Smooth muscle cell (in vitro differentiated cells): ENCODE results near the gene C6orf136. TPM values are rescaled to one million over a fixed set of nuclear protein-coding genes. Genes with fewer than 3 reads are reported as not detected.

Experiments
- DNase-seq: peaks from one replicate; lab custom pipeline; 2025; ENCODE audit not compliant: unreplicated experiment; lab: John Stamatoyannopoulos, UW
- H2AFZ ChIP-seq: fragments of 200-600 bp; sonication (generic); 2 replicates; pipeline ENCODE4 v1.6.0; 2016; ENCODE audit warnings: antibody characterized with exemption, low read depth, mild to moderate bottlenecking
- H3F3A ChIP-seq: fragments of 200-600 bp; sonication (generic); 2 replicates; pipeline ENCODE4 v1.6.0; 2017; ENCODE audit warnings: antibody characterized with exemption, low read depth
- H3K27ac ChIP-seq: fragments of 200-600 bp; sonication (generic); 2 replicates; pipeline ENCODE4 v1.5.1; 2016; ENCODE audit warnings: low read depth, mild to moderate bottlenecking
- H3K27me3 ChIP-seq: fragments of 200-600 bp; sonication (generic); 2 replicates; pipeline ENCODE4 v1.6.1; 2016; ENCODE audit warnings: low read depth, mild to moderate bottlenecking
- H3K36me3 ChIP-seq: fragments of 200-600 bp; sonication (generic); 2 replicates; pipeline ENCODE4 v1.5.1; 2016; ENCODE audit warnings: low read depth
- H3K4me1 ChIP-seq: fragments of 200-600 bp; sonication (generic); 2 replicates; pipeline ENCODE4 v1.5.1; 2016; ENCODE audit warnings: low read depth
- H3K4me2 ChIP-seq: fragments of 200-600 bp; sonication (generic); 2 replicates; pipeline ENCODE4 v1.6.0; 2016; ENCODE audit warnings: mild to moderate bottlenecking
- H3K4me3 ChIP-seq: fragments of 200-600 bp; sonication (generic); 2 replicates; pipeline ENCODE4 v1.5.1; 2016; ENCODE audit warnings: mild to moderate bottlenecking
- H3K79me2 ChIP-seq: fragments of 200-600 bp; sonication (generic); 2 replicates; pipeline ENCODE4 v1.6.0; 2016; ENCODE audit warnings: low read depth, mild to moderate bottlenecking
- H3K9ac ChIP-seq: fragments of 200-600 bp; sonication (generic); 2 replicates; pipeline ENCODE4 v1.6.0; 2016; ENCODE audit warnings: low read depth
- H3K9me3 ChIP-seq: fragments of 200-600 bp; sonication (generic); replicated peaks from 2 replicates; pipeline ENCODE4 v1.5.1; 2016; ENCODE audit warnings: low read depth
- H4K20me1 ChIP-seq: fragments of 200-600 bp; sonication (generic); 2 replicates; pipeline ENCODE4 v1.6.0; 2016; ENCODE audit warnings: low read depth
- CTCF ChIP-seq: fragments of 200-600 bp; sonication (generic); IDR thresholded peaks from 2 replicates; pipeline ENCODE4 v1.5.1; 2017; ENCODE audit warnings: borderline replicate concordance, mild to moderate bottlenecking, antibody characterized with exemption; ENCODE audit not compliant: insufficient read depth, poor library complexity, severe bottlenecking
- WGBS: methylation state at CpG from one replicate; pipeline ENCODE4 v1.1.7; 2016; ENCODE audit warnings: low lambda C conversion rate; 5-methylcytosine and 5-hydroxymethylcytosine counted together
- polyA plus RNA-seq: library from polyadenylated mRNA; unstranded; fragments of >200 nt; fragmentation: Nextera tagmentation; extraction: Ambion mirVana; gene quantifications from 2 replicates; pipeline ENCODE4 v1.2.1, GENCODE V29; 2016
- total RNA-seq: library from RNA; depleted of rRNA; stranded (reverse); fragments of >200 nt; gene quantifications from 2 replicates; pipeline ENCODE4 v1.2.3, GENCODE V29; 2014

C6orf136 gene
- total and polyA plus RNA-seq, 2 experiments from 2014 or later, result 1.8 to 5.3 TPM

GRCh38 chr6:30684386-30685156 is 37.6 kb downstream of the C6orf136 start:
- no peak overlapping the region for H2AFZ ChIP-seq
- peak overlapping the region; percentile 78 for H3K4me3 ChIP-seq
- peak overlapping the region; percentile 92 for H3K27ac ChIP-seq
- 59% methylated on average over 17 of the region's 21 CpGs for WGBS
- H3K4me2 ChIP-seq, result peak overlapping the region; percentile 93
- peak overlapping the region; percentile 91 for H3K9ac ChIP-seq
- H3K27me3 ChIP-seq, result no peaks in the 10 kb centered on the region
- DNase-seq, result no peak
- peaks cover 58% of the 10 kb centered on the region for H3K4me1 ChIP-seq
- TF ChIP-seq CTCF, result no peak
- H3K79me2 ChIP-seq, result peaks cover 91% of the 10 kb centered on the region
- no peaks in the 10 kb centered on the region for H3K9me3 ChIP-seq
- H4K20me1 ChIP-seq, result peaks cover 63% of the 10 kb centered on the region
- H3F3A ChIP-seq, result peaks cover 41% of the 10 kb centered on the region
- no peaks in the 10 kb centered on the region for H3K36me3 ChIP-seq

- Histone ChIP-seq H3K9ac (peak overlapping the region; percentile 91), H3K36me3 (no peaks in the 10 kb centered on the region), H3K4me2 (peak overlapping the region; percentile 93), H3F3A (peaks cover 41% of the 10 kb centered on the region), H3K9me3 (no peaks in the 10 kb centered on the region), H4K20me1 (peaks cover 55% of the 10 kb centered on the region), H3K4me3 (peak overlapping the region; percentile 78), H3K4me1 (peaks cover 58% of the 10 kb centered on the region), H3K27ac (peak overlapping the region; percentile 92), H2AFZ (no peak overlapping the region), H3K27me3 (no peaks in the 10 kb centered on the region), H3K79me2 (peaks cover 85% of the 10 kb centered on the region)
- TF ChIP-seq CTCF, result peak; percentile 6
- WGBS, result 49% methylated on average over 29 of the region's 29 CpGs
- DNase-seq, result no peak
Measured at GRCh38 chr6:30685157-30686008, 38.5 kb downstream of the C6orf136 start.

GRCh38 chr6:30686009-30686907 is 39.3 kb downstream of the C6orf136 start, which contains the start of gene PPP1R18:
TSS of gene PPP1R18 (minus strand) at chr6:30686645. CDS start at chr6:30686018, 627 bp downstream.
- Histone ChIP-seq H3K27ac (peak within 1 kb of the TSS; percentile 92), H4K20me1 (peaks cover 46% of the 10 kb centered on the region), H3K9me3 (no peaks in the 10 kb centered on the region), H3K4me1 (peaks cover 55% of the 10 kb centered on the region), H3K36me3 (no peaks in the 10 kb centered on the region), H3K4me2 (peak within 1 kb of the TSS; percentile 93), H3F3A (peaks cover 43% of the 10 kb centered on the region), H3K79me2 (peaks cover 76% of the 10 kb centered on the region), H3K27me3 (no peaks in the 10 kb centered on the region), H3K9ac (peak within 1 kb of the TSS; percentile 91), H3K4me3 (peak within 1 kb of the TSS; percentile 78), H2AFZ (peak within 1 kb of the TSS; percentile 52)
- WGBS, result under 1% methylated on average over 25 of the region's 41 CpGs
- TF ChIP-seq CTCF, result no peak
- DNase-seq, result peak; percentile 81
